Activated CD4-positive, alpha-beta T cell treated with anti-CD3 and anti-CD28 coated beads, Interleukin-2, amount 50 U/mL, for 48 hours (primary cell): ENCODE results near the gene CT47A7.
"Not testable (repeated sequence)": the region's sequence is repeated elsewhere in the genome, so short reads cannot be mapped to it uniquely, and the experiment has no call there.

ENCODE experiments used
- DNase-seq, 2 experiments: peaks; one replicate each; pipeline ENCODE4 v3.0.0-alpha.2; 2020

CT47A7 gene

DNA sequence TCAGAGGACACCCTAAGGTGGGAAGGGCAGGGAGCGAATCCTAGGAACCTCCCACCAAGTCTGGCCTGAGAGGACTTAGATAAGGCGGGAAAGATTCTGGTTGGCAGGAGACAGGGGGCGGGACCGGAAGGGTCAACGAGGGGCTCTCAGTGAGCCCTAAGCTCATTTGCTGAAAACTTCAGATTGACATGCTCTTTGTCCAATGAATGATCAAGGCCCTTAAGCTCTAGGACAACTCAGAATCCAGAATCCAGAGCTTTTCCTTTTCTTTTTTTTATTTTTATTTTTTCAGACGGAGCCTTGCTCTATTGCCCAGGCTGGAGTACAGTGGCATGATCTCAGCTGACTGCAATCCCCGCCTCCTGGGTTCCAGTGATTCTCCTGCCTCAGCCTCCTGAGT, at the start of gene CT47A7:
CT47A7 (minus strand) TSS at position 101 of the 400 bp plus-strand sequence. CDS start 255 bp downstream, outside the sequence.
- DNase-seq = not testable (repeated sequence)

DNA sequence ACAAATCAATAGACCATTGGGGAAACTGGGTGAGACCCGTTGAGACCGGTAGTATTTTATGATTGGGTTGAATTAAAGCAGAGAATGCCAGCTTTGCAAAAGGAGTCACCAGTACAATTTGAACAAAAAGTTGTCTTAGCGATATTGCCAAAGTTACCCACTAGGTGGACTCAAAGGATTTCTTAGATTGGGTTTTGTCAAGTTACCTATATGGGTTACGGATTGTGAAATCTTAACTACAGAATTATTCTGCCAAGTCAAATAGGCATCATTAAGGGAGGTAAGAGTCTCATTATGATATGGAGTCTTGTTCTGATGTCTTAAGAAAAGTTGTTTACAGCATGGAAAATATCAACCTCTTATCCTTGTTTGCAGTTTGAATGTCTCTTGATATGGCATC, 44.2 kb upstream of the CT47A7 start:
- DNase-seq = no peak

DNA sequence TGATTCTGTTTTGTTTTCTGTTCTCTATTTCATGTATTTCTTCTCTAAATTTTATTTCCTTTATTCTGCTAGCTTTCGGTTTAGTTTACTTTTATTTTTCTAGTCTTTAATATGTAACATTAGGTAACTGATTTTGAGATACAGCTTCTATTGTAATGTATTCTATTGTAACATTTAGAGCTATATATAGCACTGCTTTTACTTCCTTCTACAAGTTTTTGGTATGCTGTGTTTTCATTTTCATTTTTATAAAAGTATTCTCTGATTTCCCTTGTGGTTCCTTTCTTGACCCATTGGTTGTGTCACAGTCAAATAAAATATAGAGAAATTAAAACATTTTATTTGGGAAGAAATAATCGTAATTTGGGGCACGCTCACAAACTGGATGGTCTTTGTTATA, 43.0 kb upstream of the CT47A7 start:
- no peak for DNase-seq

DNA sequence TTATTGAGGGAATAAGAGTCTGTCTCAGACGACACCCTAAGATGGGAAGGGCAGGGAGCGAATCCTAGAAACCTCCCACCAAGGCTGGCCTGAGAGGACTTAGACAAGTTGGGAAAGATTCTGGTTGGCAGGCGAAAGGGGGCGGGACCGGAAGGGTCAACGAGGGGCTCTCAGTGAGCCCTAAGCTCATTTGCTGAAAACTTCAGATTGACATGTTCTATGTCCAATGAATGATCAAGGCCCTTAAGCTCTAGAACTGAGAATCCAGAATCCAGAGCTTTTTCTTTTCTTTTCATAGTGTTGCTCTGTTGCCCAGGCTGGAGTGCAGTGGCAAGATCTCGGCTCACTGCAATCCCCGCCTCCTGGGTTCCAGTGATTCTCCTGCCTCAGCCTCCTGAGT, 29.3 kb upstream of the CT47A7 start, which contains the start of gene CT47A1:
CT47A1 (minus strand) TSS at position 101 of the 400 bp plus-strand sequence. CDS start 231 bp downstream, outside the sequence.
- DNase-seq = not testable (repeated sequence)
